ENCODE data around the gene USP46. TPM values are rescaled to one million over a fixed set of nuclear protein-coding genes. Genes with fewer than 3 reads are reported as not detected.

The USP46 gene
- total RNA-seq, 1 donor from 2014 or later, result 32.4 TPM

GRCh38 chr4:52693492-52693891, 34.4 kb upstream of the USP46 start:
- Mint-ChIP-seq H3K27ac (ENCODE audit: unreplicated experiment) (no peak overlapping the region), H3K27me3 (ENCODE audit: unreplicated experiment) (no peaks in the 10 kb centered on the region), H3K4me3 (ENCODE audit: unreplicated experiment) (no peak overlapping the region), H3K9me3 (ENCODE audit: unreplicated experiment) (peaks cover 4% of the 10 kb centered on the region), H3K36me3 (ENCODE audit: low read depth, unreplicated experiment) (no peaks in the 10 kb centered on the region), H3K4me1 (ENCODE audit: unreplicated experiment) (no peaks in the 10 kb centered on the region)
- TF ChIP-seq, protein P1, sequence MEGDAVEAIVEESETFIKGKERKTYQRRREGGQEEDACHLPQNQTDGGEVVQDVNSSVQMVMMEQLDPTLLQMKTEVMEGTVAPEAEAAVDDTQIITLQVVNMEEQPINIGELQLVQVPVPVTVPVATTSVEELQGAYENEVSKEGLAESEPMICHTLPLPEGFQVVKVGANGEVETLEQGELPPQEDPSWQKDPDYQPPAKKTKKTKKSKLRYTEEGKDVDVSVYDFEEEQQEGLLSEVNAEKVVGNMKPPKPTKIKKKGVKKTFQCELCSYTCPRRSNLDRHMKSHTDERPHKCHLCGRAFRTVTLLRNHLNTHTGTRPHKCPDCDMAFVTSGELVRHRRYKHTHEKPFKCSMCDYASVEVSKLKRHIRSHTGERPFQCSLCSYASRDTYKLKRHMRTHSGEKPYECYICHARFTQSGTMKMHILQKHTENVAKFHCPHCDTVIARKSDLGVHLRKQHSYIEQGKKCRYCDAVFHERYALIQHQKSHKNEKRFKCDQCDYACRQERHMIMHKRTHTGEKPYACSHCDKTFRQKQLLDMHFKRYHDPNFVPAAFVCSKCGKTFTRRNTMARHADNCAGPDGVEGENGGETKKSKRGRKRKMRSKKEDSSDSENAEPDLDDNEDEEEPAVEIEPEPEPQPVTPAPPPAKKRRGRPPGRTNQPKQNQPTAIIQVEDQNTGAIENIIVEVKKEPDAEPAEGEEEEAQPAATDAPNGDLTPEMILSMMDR (IDR thresholded peaks at IDR 0.05; ENCODE audit: unreplicated experiment), result no peak
- no peak for DNase-seq (ENCODE audit: low spot score)

DNA sequence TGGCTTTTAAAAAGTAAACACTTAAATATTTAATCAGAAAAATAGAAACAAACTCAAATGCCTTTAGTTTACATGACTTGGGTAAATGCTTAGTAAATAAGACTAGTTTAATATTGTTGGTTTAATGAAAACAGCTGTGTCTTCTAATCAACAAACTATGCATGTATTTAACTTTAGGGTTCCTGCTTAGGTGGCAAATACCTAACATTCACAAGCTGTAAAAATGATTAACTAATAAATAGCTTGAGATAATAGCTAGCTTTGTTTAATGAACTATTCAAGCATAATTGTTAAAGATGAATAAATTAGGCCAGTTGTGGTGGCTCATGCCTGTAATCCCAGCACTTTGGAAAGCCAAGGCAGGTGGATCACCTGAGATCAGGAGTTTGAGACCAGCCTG, 30.0 kb upstream of the USP46 start:
- DNase-seq (ENCODE audit: low spot score), result no peak
- no peak overlapping the region for H3K4me3 Mint-ChIP-seq (ENCODE audit: unreplicated experiment)
- H3K4me1 Mint-ChIP-seq (ENCODE audit: unreplicated experiment), result peaks cover 3% of the 10 kb centered on the region
- TF ChIP-seq, protein P1 (IDR thresholded peaks at IDR 0.05; ENCODE audit: unreplicated experiment), result no peak
- no peaks in the 10 kb centered on the region for H3K27me3 Mint-ChIP-seq (ENCODE audit: unreplicated experiment)
- no peak overlapping the region for H3K27ac Mint-ChIP-seq (ENCODE audit: unreplicated experiment)
- H3K36me3 Mint-ChIP-seq (ENCODE audit: low read depth, unreplicated experiment), result no peaks in the 10 kb centered on the region
- peaks cover 4% of the 10 kb centered on the region for H3K9me3 Mint-ChIP-seq (ENCODE audit: unreplicated experiment)

GRCh38 chr4:52687696-52688095, 28.6 kb upstream of the USP46 start:
- Mint-ChIP-seq H3K9me3 (ENCODE audit: unreplicated experiment) (no peaks in the 10 kb centered on the region), H3K27me3 (ENCODE audit: unreplicated experiment) (no peaks in the 10 kb centered on the region), H3K27ac (ENCODE audit: unreplicated experiment) (no peak overlapping the region), H3K4me1 (ENCODE audit: unreplicated experiment) (peaks cover 3% of the 10 kb centered on the region), H3K36me3 (ENCODE audit: low read depth, unreplicated experiment) (no peaks in the 10 kb centered on the region), H3K4me3 (ENCODE audit: unreplicated experiment) (no peak overlapping the region)
- TF ChIP-seq, protein P1 (IDR thresholded peaks at IDR 0.05; ENCODE audit: unreplicated experiment), result no peak
- DNase-seq (ENCODE audit: low spot score), result no peak

DNA sequence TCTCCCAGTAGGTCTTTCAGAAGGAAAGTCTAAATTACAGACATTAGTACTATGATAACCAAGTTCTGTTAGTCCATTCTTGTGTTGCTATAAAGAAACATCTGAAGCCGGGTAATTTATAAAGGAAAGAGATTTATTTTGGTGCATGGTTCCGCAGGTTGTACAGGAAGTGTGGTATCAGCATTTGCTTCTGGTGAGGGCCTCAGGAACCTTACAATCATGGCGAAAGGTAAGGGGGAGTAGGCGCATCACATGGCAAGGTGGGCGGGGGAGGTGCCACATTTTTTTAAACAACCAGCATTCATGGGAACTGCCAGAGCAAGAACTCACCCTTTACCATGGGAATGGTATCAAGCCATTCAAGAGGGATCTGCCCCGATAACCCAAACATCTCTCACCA, 26.2 kb upstream of the USP46 start:
- DNase-seq (ENCODE audit: low spot score), result no peak
- TF ChIP-seq, protein P1 (IDR thresholded peaks at IDR 0.05; ENCODE audit: unreplicated experiment), result no peak

GRCh38 chr4:52684896-52685295, 25.8 kb upstream of the USP46 start:
- DNase-seq (ENCODE audit: low spot score), result no peak
- Mint-ChIP-seq H3K4me3 (ENCODE audit: unreplicated experiment) (no peak overlapping the region), H3K4me1 (ENCODE audit: unreplicated experiment) (peaks cover 3% of the 10 kb centered on the region), H3K27me3 (ENCODE audit: unreplicated experiment) (no peaks in the 10 kb centered on the region), H3K27ac (ENCODE audit: unreplicated experiment) (no peak overlapping the region), H3K9me3 (ENCODE audit: unreplicated experiment) (no peaks in the 10 kb centered on the region), H3K36me3 (ENCODE audit: low read depth, unreplicated experiment) (no peaks in the 10 kb centered on the region)
- TF ChIP-seq, protein P1 (IDR thresholded peaks at IDR 0.05; ENCODE audit: unreplicated experiment), result no peak

More for the DNA sequence above, 26.2 kb upstream of the USP46 start:
- H3K4me1 Mint-ChIP-seq (ENCODE audit: unreplicated experiment), result peaks cover 3% of the 10 kb centered on the region
- no peak overlapping the region for H3K4me3 Mint-ChIP-seq (ENCODE audit: unreplicated experiment)
- no peaks in the 10 kb centered on the region for H3K27me3 Mint-ChIP-seq (ENCODE audit: unreplicated experiment)
- no peaks in the 10 kb centered on the region for H3K9me3 Mint-ChIP-seq (ENCODE audit: unreplicated experiment)
- no peak overlapping the region for H3K27ac Mint-ChIP-seq (ENCODE audit: unreplicated experiment)
- H3K36me3 Mint-ChIP-seq (ENCODE audit: low read depth, unreplicated experiment), result no peaks in the 10 kb centered on the region
